Anterior cingulate cortex (tissue), 58 donors: ENCODE data around the gene ASB3.
"Not testable (repeated sequence)": the region's sequence is repeated elsewhere in the genome, so short reads cannot be mapped to it uniquely, and the experiment has no call there.

Experiments used
- DNase-seq, 58 donors: peaks; one replicate each; lab custom pipeline; 2025; lab: John Stamatoyannopoulos, UW

ASB3 gene

GRCh38 chr2:53793261-53793660 is 6.5 kb upstream of the ASB3 start:
- DNase-seq, result no peak

GRCh38 chr2:53787614-53788289 is 999 bp upstream of the ASB3 start:
- DNase-seq, result peak in 1 of 58 donors; percentile 55

- DNase-seq, result peak in 18 of 58 donors; percentile 23 to 76 (median 44)
These were observed 425 bp downstream of the ASB3 start for GRCh38 chr2:53786352-53786704.

GRCh38 chr2:53785366-53785765 is 1.4 kb downstream of the ASB3 start:
- peak in 1 of 58 donors; percentile 10 for DNase-seq

- no peak for DNase-seq
These were observed 2.3 kb downstream of the ASB3 start for GRCh38 chr2:53784436-53784835.

- DNase-seq, result no peak
These were observed 4.1 kb downstream of the ASB3 start for GRCh38 chr2:53782676-53783075.

GRCh38 chr2:53780056-53780455 is 6.7 kb downstream of the ASB3 start:
- DNase-seq, result no peak

- no peak for DNase-seq
These were observed 8.1 kb downstream of the ASB3 start for GRCh38 chr2:53778536-53779162.

- DNase-seq, result no peak
These were observed 9.6 kb downstream of the ASB3 start for GRCh38 chr2:53777134-53777533.

GRCh38 chr2:53770264-53770663 is 16.5 kb downstream of the ASB3 start:
- no peak for DNase-seq

GRCh38 chr2:53769318-53769945 is 17.3 kb downstream of the ASB3 start:
- DNase-seq, result no peak

- DNase-seq, result peak in 5 of 58 donors; percentile 11 to 53 (median 38)
These were observed 18.6 kb downstream of the ASB3 start for GRCh38 chr2:53768242-53768542.

GRCh38 chr2:53767405-53768241 is 19.1 kb downstream of the ASB3 start, which contains the start of gene CHAC2:
CHAC2 (plus strand) TSS chr2:53767804; CDS start chr2:53767887, 83 bp downstream.
- peak in 57 of 58 donors; percentile 13 to 88 (median 70) for DNase-seq

- no peak for DNase-seq
These were observed 21.0 kb downstream of the ASB3 start for GRCh38 chr2:53765767-53766166.

GRCh38 chr2:53757206-53757605 is 29.5 kb downstream of the ASB3 start:
- DNase-seq, result not testable (repeated sequence)

- DNase-seq, result no peak
These were observed 30.1 kb downstream of the ASB3 start for GRCh38 chr2:53756644-53757043.

- DNase-seq, result peak in 2 of 58 donors; percentile 2 to 10
These were observed 31.6 kb downstream of the ASB3 start for GRCh38 chr2:53755121-53755520.

GRCh38 chr2:53753041-53753440 is 33.7 kb downstream of the ASB3 start:
- no peak for DNase-seq

GRCh38 chr2:53752385-53752784 is 34.4 kb downstream of the ASB3 start:
- no peak for DNase-seq

- no peak for DNase-seq
These were observed 35.0 kb downstream of the ASB3 start for GRCh38 chr2:53751728-53752127.
